Rectal smooth muscle tissue (tissue), 1 donor: ENCODE measurements around the gene PHB1.
A peak's percentile ranks its signal among the peaks of the same experiment; 100 is the strongest.

ENCODE experiments used
- H3K27ac ChIP-seq: one replicate; pipeline ENCODE4 v1.7.0; 2013; ENCODE audit warnings: low read depth, low read length, inconsistent platforms
- H3K27me3 ChIP-seq: one replicate; pipeline ENCODE4 v1.7.0; 2013; ENCODE audit warnings: low read length; ENCODE audit not compliant: control insufficient read depth, insufficient read depth
- H3K36me3 ChIP-seq: one replicate; pipeline ENCODE4 v1.7.0; 2013; ENCODE audit warnings: low read length; ENCODE audit not compliant: control insufficient read depth, insufficient read depth
- H3K4me1 ChIP-seq: one replicate; pipeline ENCODE4 v1.7.0; 2013; ENCODE audit warnings: low read length; ENCODE audit not compliant: control insufficient read depth, insufficient read depth
- H3K4me3 ChIP-seq: one replicate; pipeline ENCODE4 v1.7.0; 2013; ENCODE audit warnings: low read length
- H3K9ac ChIP-seq: one replicate; pipeline ENCODE4 v1.7.0; 2013; ENCODE audit warnings: low read length

Gene PHB1

GRCh38 chr17:49414271-49414621, 436 bp downstream of the PHB1 start:
- peak overlapping the region; percentile 99 for H3K4me3 ChIP-seq
- H3K9ac ChIP-seq = peak overlapping the region; percentile 80
- H3K27me3 ChIP-seq = no peaks in the 10 kb centered on the region
- H3K36me3 ChIP-seq = peaks cover 23% of the 10 kb centered on the region
- peak overlapping the region; percentile 15 for H3K27ac ChIP-seq
- peaks cover 10% of the 10 kb centered on the region for H3K4me1 ChIP-seq

DNA sequence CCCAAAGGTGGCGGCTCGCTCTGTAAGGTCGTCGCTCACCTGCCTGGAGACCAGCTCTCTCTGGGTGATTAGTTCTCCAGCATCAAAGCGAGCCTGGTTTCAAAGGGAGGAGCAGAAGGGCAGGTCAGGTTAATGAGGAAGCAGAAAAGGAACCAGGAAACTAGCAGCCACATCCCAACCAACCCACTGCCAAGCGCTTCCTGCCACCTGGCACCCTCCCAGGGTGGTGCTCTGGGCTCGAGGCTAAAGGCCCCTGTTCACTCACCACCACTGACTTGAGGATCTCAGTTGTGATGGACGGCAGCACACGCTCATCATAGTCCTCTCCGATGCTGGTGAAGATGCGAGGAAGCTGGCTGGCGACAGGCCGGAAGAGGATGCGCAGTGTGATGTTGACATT, 5.6 kb downstream of the PHB1 start:
- no peaks in the 10 kb centered on the region for H3K27me3 ChIP-seq
- no peak overlapping the region for H3K4me3 ChIP-seq
- H3K27ac ChIP-seq = no peak overlapping the region
- peaks cover 8% of the 10 kb centered on the region for H3K4me1 ChIP-seq
- H3K36me3 ChIP-seq = peaks cover 49% of the 10 kb centered on the region
- no peak overlapping the region for H3K9ac ChIP-seq

- peaks cover 52% of the 10 kb centered on the region for H3K36me3 ChIP-seq
- no peak overlapping the region for H3K9ac ChIP-seq
- H3K27ac ChIP-seq = no peak overlapping the region
- peaks cover 3% of the 10 kb centered on the region for H3K4me1 ChIP-seq
- no peak overlapping the region for H3K4me3 ChIP-seq
- H3K27me3 ChIP-seq = no peaks in the 10 kb centered on the region
These were observed 6.6 kb downstream of the PHB1 start for GRCh38 chr17:49407981-49408501.

GRCh38 chr17:49407086-49407485, 7.6 kb downstream of the PHB1 start:
- H3K36me3 ChIP-seq = peaks cover 44% of the 10 kb centered on the region
- no peaks in the 10 kb centered on the region for H3K27me3 ChIP-seq
- no peak overlapping the region for H3K27ac ChIP-seq
- H3K4me1 ChIP-seq = peaks cover 3% of the 10 kb centered on the region
- no peak overlapping the region for H3K4me3 ChIP-seq
- H3K9ac ChIP-seq = no peak overlapping the region

- no peaks in the 10 kb centered on the region for H3K27me3 ChIP-seq
- peaks cover 3% of the 10 kb centered on the region for H3K4me1 ChIP-seq
- H3K9ac ChIP-seq = no peak overlapping the region
- no peak overlapping the region for H3K27ac ChIP-seq
- H3K36me3 ChIP-seq = peaks cover 38% of the 10 kb centered on the region
- H3K4me3 ChIP-seq = no peak overlapping the region
These were observed 8.1 kb downstream of the PHB1 start for GRCh38 chr17:49406421-49407061.

DNA sequence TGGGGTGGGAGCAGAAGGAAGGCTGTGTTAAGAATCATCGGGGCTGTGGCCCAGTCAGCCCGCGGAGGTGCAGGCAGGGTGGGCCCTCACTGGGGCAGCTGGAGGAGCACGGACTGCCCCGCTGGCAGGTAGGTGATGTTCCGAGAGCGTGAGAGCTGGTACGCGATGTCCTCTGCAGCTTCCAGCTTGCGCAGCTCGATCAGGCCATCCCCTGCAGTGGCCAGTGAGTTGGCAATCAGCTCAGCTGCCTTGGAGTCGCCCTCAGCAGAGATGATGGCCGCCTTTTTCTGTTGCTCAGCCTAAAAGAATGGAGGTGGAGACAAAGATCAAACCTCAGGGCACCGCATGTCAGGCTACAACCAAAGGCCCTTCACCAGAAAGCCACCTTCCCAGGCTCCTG, 9.8 kb downstream of the PHB1 start:
- no peak overlapping the region for H3K9ac ChIP-seq
- H3K4me3 ChIP-seq = no peak overlapping the region
- H3K27me3 ChIP-seq = no peaks in the 10 kb centered on the region
- peaks cover 30% of the 10 kb centered on the region for H3K36me3 ChIP-seq
- H3K27ac ChIP-seq = no peak overlapping the region
- peaks cover 3% of the 10 kb centered on the region for H3K4me1 ChIP-seq

GRCh38 chr17:49404361-49404760, 10.3 kb downstream of the PHB1 start:
- Histone ChIP-seq H3K27me3 (no peaks in the 10 kb centered on the region), H3K4me1 (peaks cover 3% of the 10 kb centered on the region), H3K27ac (no peak overlapping the region), H3K9ac (no peak overlapping the region), H3K36me3 (peaks cover 30% of the 10 kb centered on the region), H3K4me3 (no peak overlapping the region)

- Histone ChIP-seq H3K27me3 (no peaks in the 10 kb centered on the region), H3K4me3 (no peak overlapping the region), H3K27ac (no peak overlapping the region), H3K9ac (no peak overlapping the region), H3K36me3 (peaks cover 25% of the 10 kb centered on the region), H3K4me1 (peaks cover 3% of the 10 kb centered on the region)
These were observed 11.0 kb downstream of the PHB1 start for GRCh38 chr17:49403514-49404289.

- Histone ChIP-seq H3K27me3 (no peaks in the 10 kb centered on the region), H3K4me3 (no peak overlapping the region), H3K27ac (no peak overlapping the region), H3K4me1 (no peaks in the 10 kb centered on the region), H3K36me3 (peaks cover 24% of the 10 kb centered on the region), H3K9ac (no peak overlapping the region)
These were observed 12.0 kb downstream of the PHB1 start for GRCh38 chr17:49402706-49403105.

DNA sequence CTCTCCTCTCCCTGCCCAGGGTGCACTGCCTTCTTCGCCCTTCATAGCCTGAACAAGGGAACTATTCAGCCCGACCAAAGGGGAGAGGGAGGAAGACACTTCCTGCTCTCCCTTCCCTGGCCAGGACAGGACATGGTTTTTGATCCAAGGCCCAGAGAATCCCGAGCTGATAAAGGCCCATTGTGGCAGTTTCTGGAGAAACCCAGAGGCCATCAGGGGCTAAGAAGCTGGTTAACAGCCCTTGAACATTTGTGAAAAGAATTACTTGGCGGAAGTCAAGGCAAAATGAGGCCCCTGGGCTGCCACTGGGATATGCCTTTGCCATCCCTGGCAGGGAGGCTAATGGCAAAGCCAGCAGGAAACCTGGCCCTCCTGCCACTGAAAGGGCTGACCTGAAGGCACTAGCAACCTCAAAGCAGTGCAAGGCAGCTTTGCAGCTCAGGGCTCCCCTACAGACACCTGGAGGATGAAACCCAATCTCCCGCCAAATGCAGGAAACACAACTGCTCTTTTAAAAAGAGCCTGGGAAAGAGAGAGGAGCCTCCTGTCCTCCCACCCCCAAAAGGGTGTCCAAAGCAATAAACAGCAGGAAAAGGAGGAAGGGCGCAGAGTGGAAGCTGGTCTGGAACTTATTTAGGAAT, 12.6 kb downstream of the PHB1 start:
- Histone ChIP-seq H3K4me1 (no peaks in the 10 kb centered on the region), H3K36me3 (peaks cover 20% of the 10 kb centered on the region), H3K4me3 (no peak overlapping the region), H3K9ac (no peak overlapping the region), H3K27ac (no peak overlapping the region), H3K27me3 (no peaks in the 10 kb centered on the region)

GRCh38 chr17:49399995-49400394, 14.7 kb downstream of the PHB1 start:
- Histone ChIP-seq H3K9ac (no peak overlapping the region), H3K27ac (no peak overlapping the region)

GRCh38 chr17:49397586-49397985, 17.1 kb downstream of the PHB1 start:
- Histone ChIP-seq H3K27me3 (no peaks in the 10 kb centered on the region), H3K4me3 (no peak overlapping the region), H3K36me3 (no peaks in the 10 kb centered on the region), H3K9ac (no peak overlapping the region), H3K4me1 (peaks cover 2% of the 10 kb centered on the region), H3K27ac (no peak overlapping the region)

More at GRCh38 chr17:49399995-49400394, 14.7 kb downstream of the PHB1 start:
- Histone ChIP-seq H3K4me3 (no peak overlapping the region), H3K36me3 (peaks cover 3% of the 10 kb centered on the region), H3K4me1 (no peaks in the 10 kb centered on the region), H3K27me3 (no peaks in the 10 kb centered on the region)
